ENCODE results near the gene BABAM1.
A peak's percentile ranks its signal among the peaks of the same experiment; 100 is the strongest.

Gene BABAM1

DNA sequence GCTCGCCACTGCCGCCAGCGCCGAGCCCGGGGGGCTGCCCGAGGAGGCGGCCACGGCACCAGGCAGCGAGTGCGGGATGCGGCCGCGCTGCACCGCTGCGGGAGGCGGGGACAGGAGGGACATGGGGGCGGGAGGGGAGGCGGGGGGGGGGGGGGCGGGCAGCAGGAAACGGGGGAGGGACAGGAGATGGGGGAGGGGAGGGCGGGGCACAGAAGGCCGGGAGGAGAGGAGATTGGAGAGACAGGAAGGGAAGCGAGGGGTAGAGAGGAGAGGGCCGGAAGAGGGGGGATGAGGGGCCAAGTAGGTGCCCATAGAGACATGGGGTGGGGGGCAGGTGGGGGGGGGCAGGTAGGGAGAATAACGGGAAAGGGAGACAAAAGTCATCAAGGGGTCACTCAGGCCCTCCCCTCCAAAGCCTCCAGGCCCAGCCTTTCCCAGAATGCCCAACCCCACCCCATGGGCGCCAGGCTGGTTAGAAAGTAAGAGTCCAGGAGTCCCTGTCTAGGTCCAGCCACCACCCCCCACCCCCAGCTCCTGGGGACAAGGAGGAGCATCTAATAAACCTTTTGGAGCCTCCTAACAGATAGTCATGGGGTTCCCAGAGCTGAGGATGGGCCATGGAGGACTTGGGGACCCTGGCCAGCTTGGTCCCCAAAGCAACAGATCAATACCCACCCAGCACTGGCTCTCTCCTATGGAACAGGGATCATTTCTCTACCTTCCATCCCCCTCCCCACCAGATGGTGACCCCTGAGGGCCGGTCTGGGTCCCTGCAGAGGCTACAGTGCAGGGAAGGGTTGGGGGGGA, 31.1 kb upstream of the BABAM1 start:
- Histone ChIP-seq H3K4me1 (ENCODE audit: insufficient read depth, low read length) (peaks cover 14% of the 10 kb centered on the region), H3K27me3 (ENCODE audit: control insufficient read depth in 1 of 2, insufficient read depth in 2 of 2, low read length in 2 of 2) (no peaks in the 10 kb centered on the region), H3K36me3 (ENCODE audit: insufficient read depth, low read length) (peaks cover 24% of the 10 kb centered on the region), H3K9me3 (ENCODE audit: low read length) (no peaks in the 10 kb centered on the region), H3K4me3 (ENCODE audit: low read depth in 1 of 2, low read length in 2 of 2) (peak overlapping the region; percentile 27 to 38), H3K9ac (ENCODE audit: low read length) (no peak overlapping the region), H3K27ac (ENCODE audit: low read depth, low read length) (peak overlapping the region; percentile 73)

DNA sequence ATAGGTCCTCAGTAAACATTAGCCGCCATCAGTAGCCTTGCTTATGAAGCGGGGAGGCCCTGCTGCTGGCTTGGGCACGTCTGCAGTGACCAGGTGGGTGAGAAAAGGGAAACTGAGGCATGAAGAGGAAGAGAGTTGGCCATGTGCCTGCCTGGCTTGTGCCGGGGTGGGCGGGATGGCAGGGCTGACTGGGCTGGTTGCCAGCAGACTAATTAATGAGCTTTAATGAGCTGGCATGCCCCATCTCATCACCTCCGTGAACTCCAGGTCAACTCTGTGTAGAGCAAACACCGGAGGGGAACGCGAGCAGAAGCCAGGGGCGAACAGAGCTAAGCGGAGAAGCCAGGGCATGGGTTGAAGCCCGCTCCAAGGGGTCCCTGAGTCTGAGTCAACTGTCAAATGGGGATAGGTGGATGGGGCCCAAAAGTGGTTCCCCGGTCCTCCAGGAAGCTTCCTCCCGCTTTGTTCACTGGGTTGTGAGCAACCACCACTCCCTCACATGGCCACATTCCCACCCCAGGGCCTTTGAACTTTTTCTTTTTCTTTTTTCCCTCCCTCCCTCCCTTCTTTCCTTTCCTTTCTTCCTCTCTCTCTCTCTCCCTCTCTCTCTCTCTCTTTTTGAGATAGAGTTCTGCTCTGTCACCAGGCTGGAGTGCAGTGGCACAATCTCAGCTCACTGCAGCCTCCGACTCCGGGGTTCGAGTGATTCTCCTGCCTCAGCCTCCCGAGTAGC, 30.3 kb upstream of the BABAM1 start:
- Histone ChIP-seq H3K9me3 (ENCODE audit: low read length) (no peaks in the 10 kb centered on the region), H3K4me1 (ENCODE audit: insufficient read depth, low read length) (peaks cover 14% of the 10 kb centered on the region), H3K27ac (ENCODE audit: low read depth, low read length) (no peak overlapping the region), H3K27me3 (ENCODE audit: control insufficient read depth in 1 of 2, insufficient read depth in 2 of 2, low read length in 2 of 2) (no peaks in the 10 kb centered on the region), H3K36me3 (ENCODE audit: insufficient read depth, low read length) (peaks cover 20% of the 10 kb centered on the region), H3K4me3 (ENCODE audit: low read depth in 1 of 2, low read length in 2 of 2) (no peak overlapping the region), H3K9ac (ENCODE audit: low read length) (no peak overlapping the region)

DNA sequence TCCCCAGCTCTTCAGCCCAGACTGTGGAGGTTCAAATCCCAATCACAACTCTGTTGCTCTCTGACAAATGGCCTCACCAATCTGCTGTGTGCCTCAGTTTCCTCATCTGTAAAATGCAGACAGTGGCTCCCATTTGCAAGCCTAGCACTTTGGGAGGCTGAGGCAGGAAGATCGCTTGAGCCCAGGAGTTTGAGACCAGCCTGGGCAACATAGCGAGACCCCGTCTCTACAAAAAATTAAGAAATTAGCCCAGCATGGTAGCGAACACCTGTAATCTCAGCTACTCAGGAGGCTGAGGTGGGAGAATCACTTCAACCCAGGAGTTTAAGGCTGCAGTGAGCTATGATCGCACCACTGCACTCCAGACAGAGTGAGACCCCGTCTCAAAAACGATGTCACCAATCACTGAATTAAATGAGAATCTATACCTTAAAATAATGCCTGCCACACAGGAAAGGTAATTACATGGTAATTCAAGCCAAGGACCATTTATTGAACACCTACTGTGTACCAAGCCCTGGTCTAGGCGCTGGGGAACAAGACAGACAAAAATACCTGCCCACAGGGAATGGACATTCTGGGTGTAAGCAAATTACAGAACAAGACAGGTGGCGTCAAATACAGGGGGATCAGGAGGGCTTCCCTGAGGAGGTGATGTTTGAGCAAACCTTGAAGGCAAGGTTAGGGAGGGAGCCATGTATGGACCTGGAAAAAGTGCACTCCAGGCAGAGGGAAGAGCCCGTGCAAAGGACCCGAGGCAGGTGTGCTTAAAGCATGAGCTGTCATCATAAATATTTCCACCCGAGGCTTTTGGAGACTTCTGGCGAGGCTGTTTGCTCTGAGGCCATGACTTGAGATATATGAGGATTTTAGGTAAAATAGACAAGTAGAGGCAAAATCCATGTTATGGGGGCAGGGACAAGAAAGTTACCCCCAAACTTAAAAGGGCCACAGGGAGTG, 29.2 kb upstream of the BABAM1 start:
- Histone ChIP-seq H3K36me3 (ENCODE audit: insufficient read depth, low read length) (peaks cover 11% of the 10 kb centered on the region), H3K4me1 (ENCODE audit: insufficient read depth, low read length) (peaks cover 22% of the 10 kb centered on the region), H3K9me3 (ENCODE audit: low read length) (no peaks in the 10 kb centered on the region), H3K27me3 (ENCODE audit: control insufficient read depth in 1 of 2, insufficient read depth in 2 of 2, low read length in 2 of 2) (no peaks in the 10 kb centered on the region), H3K27ac (ENCODE audit: low read depth, low read length) (no peak overlapping the region), H3K4me3 (ENCODE audit: low read depth in 1 of 2, low read length in 2 of 2) (no peak overlapping the region), H3K9ac (ENCODE audit: low read length) (no peak overlapping the region)

DNA sequence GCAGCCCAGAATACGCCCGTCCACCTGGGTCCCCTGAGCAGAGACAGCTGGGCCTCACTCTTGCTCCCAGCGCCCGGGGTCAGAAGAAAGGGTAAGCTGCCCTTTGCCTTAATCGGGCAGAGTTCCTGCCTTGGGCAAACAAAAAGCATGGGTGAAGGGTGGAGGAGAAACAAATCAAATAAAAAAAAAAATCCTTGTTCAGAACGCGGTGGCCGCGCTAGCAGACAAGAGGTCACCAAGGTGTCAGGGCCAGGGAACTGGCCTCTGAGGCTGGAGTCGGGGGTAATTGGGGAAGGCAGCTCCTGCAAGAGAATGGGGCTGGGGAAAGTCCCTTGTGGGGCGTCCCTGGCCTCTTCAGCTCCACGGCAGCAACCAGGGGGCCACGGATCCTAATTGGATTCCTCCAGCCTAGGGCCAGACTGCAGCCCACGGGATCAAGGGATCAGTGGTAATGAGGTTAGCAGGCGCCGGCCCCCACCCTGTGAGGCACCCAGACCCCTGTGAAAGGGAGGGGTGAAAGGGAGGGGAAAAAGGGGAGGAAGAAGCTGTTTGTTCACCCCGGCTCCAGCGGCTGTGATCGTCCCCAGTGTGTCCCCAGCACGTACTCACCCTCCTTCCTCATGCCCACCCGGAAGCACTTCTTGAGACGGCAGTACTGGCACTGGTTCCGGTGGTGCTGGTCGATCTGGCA, 27.0 kb upstream of the BABAM1 start:
- H3K4me1 ChIP-seq (ENCODE audit: insufficient read depth, low read length), result peaks cover 18% of the 10 kb centered on the region
- H3K27ac ChIP-seq (ENCODE audit: low read depth, low read length), result no peak overlapping the region
- no peak overlapping the region for H3K9ac ChIP-seq (ENCODE audit: low read length)
- no peak overlapping the region for H3K4me3 ChIP-seq (ENCODE audit: low read depth in 1 of 2, low read length in 2 of 2)
- H3K27me3 ChIP-seq (ENCODE audit: control insufficient read depth in 1 of 2, insufficient read depth in 2 of 2, low read length in 2 of 2), result no peaks in the 10 kb centered on the region
- no peaks in the 10 kb centered on the region for H3K9me3 ChIP-seq (ENCODE audit: low read length)
- peaks cover 11% of the 10 kb centered on the region for H3K36me3 ChIP-seq (ENCODE audit: insufficient read depth, low read length)

DNA sequence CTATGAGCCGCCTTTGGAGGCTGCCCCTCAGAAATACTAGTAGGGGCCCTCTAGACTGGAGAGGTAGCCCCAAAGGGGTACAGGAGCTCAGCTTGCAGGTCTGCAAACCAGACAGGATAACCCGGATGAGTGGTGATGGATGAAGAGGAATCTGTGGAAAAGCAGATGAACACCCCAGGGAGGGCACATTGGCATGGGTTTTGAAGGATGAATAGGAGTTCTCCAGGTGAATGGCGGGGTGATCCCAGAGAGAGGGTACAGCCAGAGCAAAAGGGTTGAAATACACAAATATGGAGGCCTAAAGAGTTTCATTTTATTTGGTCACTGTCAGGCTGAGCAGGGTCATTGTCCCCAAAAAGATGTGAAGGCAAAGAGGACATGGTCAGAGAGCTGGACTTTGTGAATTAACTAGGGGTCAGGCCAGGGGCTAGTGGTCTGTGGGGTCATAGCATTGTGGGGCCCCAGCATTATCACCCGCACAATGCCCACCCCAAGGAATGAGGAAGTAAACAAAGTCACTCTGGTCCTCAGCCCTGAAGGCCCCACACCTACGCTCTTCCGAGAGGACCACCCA, 26.3 kb upstream of the BABAM1 start:
- Histone ChIP-seq H3K9ac (ENCODE audit: low read length) (no peak overlapping the region), H3K27ac (ENCODE audit: low read depth, low read length) (no peak overlapping the region), H3K36me3 (ENCODE audit: insufficient read depth, low read length) (peaks cover 11% of the 10 kb centered on the region), H3K4me1 (ENCODE audit: insufficient read depth, low read length) (peaks cover 17% of the 10 kb centered on the region), H3K4me3 (ENCODE audit: low read depth in 1 of 2, low read length in 2 of 2) (no peak overlapping the region), H3K27me3 (ENCODE audit: control insufficient read depth in 1 of 2, insufficient read depth in 2 of 2, low read length in 2 of 2) (no peaks in the 10 kb centered on the region), H3K9me3 (ENCODE audit: low read length) (no peaks in the 10 kb centered on the region)

DNA sequence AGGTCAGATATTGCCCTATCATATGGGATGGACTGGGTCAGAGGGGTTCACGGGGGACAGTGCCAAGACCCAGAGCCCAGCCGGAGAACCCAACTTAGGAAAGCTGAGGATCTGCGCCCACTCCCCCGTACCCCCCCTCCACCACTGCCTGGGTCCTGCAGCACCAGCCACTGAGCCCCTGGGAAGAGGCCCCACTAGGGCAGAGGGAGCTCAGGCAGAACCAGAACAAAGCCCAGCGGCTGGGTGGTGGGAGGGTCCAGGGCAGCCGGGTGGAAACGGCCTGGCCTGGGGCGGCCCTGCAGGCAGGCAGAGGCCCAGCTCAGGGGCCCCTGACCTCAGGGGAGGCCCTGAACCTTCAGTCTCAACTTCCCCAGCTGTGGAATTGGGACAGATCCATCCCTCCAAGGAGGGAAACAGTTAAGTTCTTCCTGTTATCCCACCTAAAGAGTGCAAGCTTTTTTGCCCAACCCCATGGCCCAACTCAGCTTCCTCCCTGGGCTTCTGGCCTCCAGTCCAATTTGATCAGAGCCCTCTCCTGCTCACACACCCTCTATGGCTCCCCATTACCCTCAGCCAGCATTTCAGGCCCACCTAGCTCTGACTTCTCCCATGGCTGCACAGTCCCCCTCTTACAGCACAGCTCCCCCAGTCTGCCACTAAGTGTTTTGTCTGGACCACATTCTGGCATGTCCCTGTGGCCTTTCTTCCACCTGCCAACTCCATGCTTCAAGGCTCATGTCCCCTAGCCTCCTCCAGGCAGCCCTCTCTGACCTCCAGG, 24.6 kb upstream of the BABAM1 start:
- H3K4me3 ChIP-seq (ENCODE audit: low read depth in 1 of 2, low read length in 2 of 2), result peak overlapping the region in 1 of 2 donors; percentile 78
- no peaks in the 10 kb centered on the region for H3K27me3 ChIP-seq (ENCODE audit: control insufficient read depth in 1 of 2, insufficient read depth in 2 of 2, low read length in 2 of 2)
- H3K4me1 ChIP-seq (ENCODE audit: insufficient read depth, low read length), result peaks cover 22% of the 10 kb centered on the region
- H3K36me3 ChIP-seq (ENCODE audit: insufficient read depth, low read length), result peaks cover 11% of the 10 kb centered on the region
- no peak overlapping the region for H3K9ac ChIP-seq (ENCODE audit: low read length)
- H3K9me3 ChIP-seq (ENCODE audit: low read length), result no peaks in the 10 kb centered on the region
- peak overlapping the region; percentile 87 for H3K27ac ChIP-seq (ENCODE audit: low read depth, low read length)

DNA sequence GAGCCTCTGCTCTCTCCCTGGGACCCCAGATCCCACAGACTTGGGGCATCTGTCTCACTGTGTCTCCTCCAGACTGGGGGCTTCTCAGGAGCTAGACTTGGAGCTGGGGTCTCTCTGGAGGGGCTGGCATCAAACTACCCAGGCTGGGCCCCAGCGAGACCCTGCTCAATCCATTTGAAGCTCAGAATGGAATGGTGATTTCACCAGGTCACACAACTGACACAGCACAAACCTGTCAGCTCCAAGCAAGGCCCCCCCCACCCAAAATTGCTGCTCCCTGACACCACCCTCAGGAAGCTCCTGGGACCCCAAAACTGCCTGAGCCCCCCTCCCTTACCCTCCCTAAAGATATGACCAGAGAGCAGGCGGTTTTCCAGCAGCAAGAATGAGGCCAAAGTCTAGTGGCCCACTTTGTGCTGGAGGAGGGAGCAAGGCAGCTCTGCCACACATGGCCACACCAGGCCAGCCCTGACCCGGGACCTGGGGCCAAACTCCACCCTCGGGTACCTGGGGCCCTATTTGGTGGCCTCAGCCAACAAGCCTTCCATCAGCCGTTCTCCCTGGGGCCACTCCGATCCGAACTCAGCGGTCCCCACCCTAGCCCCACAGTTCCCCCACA, 23.9 kb upstream of the BABAM1 start:
- peak overlapping the region; percentile 53 for H3K9ac ChIP-seq (ENCODE audit: low read length)
- peaks cover 22% of the 10 kb centered on the region for H3K4me1 ChIP-seq (ENCODE audit: insufficient read depth, low read length)
- peaks cover 11% of the 10 kb centered on the region for H3K36me3 ChIP-seq (ENCODE audit: insufficient read depth, low read length)
- no peaks in the 10 kb centered on the region for H3K9me3 ChIP-seq (ENCODE audit: low read length)
- no peaks in the 10 kb centered on the region for H3K27me3 ChIP-seq (ENCODE audit: control insufficient read depth in 1 of 2, insufficient read depth in 2 of 2, low read length in 2 of 2)
- peak overlapping the region; percentile 78 to 86 for H3K4me3 ChIP-seq (ENCODE audit: low read depth in 1 of 2, low read length in 2 of 2)
- peak overlapping the region; percentile 87 for H3K27ac ChIP-seq (ENCODE audit: low read depth, low read length)

DNA sequence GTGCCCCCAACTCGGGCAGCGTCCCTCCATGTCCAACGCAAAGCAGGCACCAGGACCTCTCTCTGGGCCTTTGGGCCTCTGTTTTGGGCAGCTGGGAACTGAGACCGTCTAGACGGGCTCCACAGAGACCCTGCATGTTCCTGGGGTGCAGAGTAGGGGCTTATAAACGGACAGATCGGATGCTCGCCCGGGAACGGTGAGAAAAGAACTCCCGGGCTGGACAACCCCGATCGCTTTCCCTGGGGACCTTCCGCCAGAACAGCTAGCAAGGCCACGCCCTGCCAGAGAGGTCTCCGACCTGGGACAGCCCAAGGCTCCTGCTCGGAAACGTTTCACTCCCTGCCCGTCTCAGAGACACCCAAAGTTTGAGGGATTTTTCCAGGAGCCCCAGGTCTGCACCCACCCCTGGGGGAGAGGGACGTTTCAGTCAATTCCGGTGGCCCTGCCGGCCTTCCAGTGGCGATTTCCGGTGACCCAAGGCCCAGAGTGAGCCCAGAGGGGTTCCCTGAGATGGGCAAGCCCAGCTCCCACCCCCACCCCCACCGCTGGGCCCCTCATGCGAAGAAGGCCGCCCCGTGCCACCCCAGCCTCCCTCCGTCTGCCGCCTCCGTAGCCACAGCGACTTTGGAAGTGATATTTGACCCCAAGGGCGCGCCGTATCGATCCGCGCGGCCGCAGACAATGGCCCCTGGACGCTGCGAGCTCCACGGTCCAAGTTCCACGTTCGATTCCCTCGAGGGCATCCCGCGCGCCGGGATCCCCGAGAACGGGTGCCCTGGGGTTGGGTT, 23.2 kb upstream of the BABAM1 start:
- no peaks in the 10 kb centered on the region for H3K9me3 ChIP-seq (ENCODE audit: low read length)
- peaks cover 11% of the 10 kb centered on the region for H3K36me3 ChIP-seq (ENCODE audit: insufficient read depth, low read length)
- no peaks in the 10 kb centered on the region for H3K27me3 ChIP-seq (ENCODE audit: control insufficient read depth in 1 of 2, insufficient read depth in 2 of 2, low read length in 2 of 2)
- H3K4me3 ChIP-seq (ENCODE audit: low read depth in 1 of 2, low read length in 2 of 2), result peak overlapping the region; percentile 78 to 86
- peak overlapping the region; percentile 53 for H3K9ac ChIP-seq (ENCODE audit: low read length)
- peaks cover 22% of the 10 kb centered on the region for H3K4me1 ChIP-seq (ENCODE audit: insufficient read depth, low read length)
- peak overlapping the region; percentile 87 for H3K27ac ChIP-seq (ENCODE audit: low read depth, low read length)
